HG03571 (cell line): ENCODE measurements around the gene COX6B1.
"Not testable (repeated sequence)": the region's sequence is repeated elsewhere in the genome, so short reads cannot be mapped to it uniquely, and the experiment has no call there.

ENCODE experiments used
- ATAC-seq: cut with Tn5 transposase; IDR thresholded peaks from one replicate; pipeline ENCODE4 v1.9.1; 2021; ENCODE audit not compliant: unreplicated experiment

COX6B1 gene

GRCh38 chr19:35648017-35648961 is at the start of gene COX6B1:
TSS of gene COX6B1 (plus strand) at chr19:35648323. CDS start at chr19:35651244, 2,921 bp downstream.
- peak; percentile 60 for ATAC-seq

DNA sequence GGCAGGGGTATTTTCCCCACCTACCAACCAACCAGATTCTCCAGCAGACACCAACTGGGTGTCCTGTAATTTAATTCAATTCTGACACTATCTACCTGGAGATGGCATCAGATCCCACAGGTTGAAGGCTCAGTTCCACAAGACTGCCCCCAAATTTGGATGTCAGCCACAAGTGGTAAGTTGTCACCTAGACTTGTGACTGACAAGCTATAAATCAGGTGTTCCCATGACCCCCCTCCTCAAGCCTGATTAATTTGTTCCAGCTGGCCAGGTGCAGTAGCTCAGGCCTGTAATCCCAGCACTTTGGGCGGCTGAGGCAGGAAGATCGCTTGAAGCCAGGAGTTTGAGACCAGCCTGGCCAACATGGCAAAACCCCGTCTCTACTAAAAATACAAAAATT is 46.2 kb upstream of the COX6B1 start:
- no peak for ATAC-seq

DNA sequence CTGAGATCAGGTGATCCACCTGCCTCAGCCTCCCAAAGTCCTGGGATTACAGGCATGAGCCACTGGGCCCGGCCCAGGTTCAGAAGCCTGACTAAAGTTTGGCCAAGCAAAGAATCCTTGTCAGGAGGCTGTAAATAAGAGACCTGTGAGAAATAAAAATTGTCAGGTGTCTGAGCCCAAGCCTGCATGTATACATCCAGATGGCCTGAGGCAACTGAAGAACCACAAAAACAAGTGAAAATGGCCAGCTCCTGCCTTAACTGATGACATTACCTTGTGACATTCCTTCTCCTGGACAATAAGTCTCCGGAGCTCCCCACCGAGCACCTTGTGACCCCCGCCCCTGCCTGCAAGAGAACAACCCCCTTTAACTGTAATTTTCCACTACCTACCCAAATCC is 43.7 kb upstream of the COX6B1 start:
- ATAC-seq, result not testable (repeated sequence)

DNA sequence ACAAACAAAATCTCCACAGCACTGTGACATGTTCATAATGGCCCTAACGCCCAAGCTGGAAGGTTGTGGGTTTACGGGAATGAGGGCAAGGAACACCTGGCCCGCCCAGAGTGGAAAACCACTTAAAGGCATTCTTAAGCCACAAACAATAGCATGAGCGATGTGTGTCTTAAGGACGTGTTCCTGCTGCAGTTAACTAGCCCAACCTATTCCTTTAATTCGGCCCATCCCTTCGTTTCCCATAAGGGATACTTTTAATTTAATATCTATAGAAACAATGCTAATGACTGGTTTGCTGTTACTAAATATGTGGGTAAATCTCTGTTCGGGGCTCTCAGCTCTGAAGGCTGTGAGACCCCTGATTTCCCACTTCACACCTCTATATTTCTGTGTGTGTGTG is 41.0 kb upstream of the COX6B1 start:
- ATAC-seq, result not testable (repeated sequence)

DNA sequence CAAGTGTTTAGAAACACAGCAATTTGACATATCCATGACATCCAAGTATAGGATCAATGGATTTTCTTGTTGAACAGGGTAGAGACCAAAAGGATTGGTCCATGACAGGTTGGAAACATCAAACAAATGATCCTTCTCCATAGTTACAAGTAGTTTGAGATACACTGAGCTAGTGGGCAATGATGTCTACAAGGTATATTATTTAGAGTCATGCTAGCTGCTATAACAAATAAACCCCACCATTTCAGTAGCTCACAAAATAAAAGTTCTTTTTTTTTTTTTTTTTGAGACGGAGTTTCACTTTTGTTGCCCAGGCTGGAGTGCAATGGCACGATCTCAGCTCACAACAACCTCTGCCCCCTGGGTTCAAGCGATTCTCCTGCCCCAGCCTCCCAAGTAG is 40.5 kb upstream of the COX6B1 start:
- no peak for ATAC-seq

- no peak for ATAC-seq
These were observed 39.9 kb upstream of the COX6B1 start for GRCh38 chr19:35608251-35608650.

GRCh38 chr19:35609851-35610353 is 38.2 kb upstream of the COX6B1 start:
- no peak for ATAC-seq

GRCh38 chr19:35612224-35612558 is 35.9 kb upstream of the COX6B1 start:
- ATAC-seq, result peak; percentile 2

GRCh38 chr19:35612559-35613321 is 35.4 kb upstream of the COX6B1 start, which contains the start of gene HAUS5:
TSS of gene HAUS5 (plus strand) at chr19:35612735. CDS start at chr19:35612795, 60 bp downstream.
- ATAC-seq, result peak; percentile 67

GRCh38 chr19:35613574-35613973 is 34.5 kb upstream of the COX6B1 start:
- no peak for ATAC-seq

DNA sequence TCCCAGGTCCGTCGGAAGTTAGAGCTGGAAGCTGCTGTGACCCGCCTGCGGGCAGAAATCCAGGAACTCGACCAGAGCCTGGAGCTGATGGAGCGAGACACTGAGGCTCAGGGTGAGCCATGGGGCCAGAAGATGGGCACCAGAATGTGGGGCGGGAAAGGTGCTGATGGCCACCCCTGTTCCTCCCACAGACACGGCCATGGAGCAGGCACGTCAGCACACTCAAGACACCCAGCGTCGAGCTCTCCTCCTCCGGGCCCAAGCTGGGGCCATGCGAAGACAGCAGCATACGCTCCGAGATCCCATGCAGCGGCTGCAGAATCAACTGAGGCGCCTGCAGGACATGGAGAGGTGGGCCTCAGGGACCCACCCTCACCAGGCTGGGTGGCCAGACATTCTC is 33.1 kb upstream of the COX6B1 start:
- ATAC-seq, result no peak

DNA sequence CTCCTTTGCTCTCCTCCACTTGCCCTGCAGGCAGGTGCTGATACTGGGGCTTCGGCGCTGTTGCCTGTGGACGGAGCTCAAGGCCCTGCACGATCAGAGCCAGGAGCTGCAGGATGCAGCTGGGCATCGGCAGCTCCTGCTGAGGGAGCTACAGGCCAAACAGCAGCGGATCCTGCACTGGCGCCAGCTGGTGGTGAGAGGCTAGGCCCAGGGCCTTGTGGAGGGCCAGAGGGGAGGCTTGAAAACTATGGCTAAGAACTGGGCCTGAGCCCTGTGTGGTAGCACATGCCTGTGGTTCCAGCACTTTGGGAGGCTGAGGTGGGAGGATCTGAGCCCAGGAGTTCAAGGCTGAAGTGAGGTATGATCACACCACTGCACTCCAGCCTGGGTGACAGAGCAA is 29.3 kb upstream of the COX6B1 start:
- ATAC-seq, result no peak

GRCh38 chr19:35619290-35619923 is 28.7 kb upstream of the COX6B1 start:
- ATAC-seq, result no peak

- no peak for ATAC-seq
These were observed 28.1 kb upstream of the COX6B1 start for GRCh38 chr19:35620001-35620400.

DNA sequence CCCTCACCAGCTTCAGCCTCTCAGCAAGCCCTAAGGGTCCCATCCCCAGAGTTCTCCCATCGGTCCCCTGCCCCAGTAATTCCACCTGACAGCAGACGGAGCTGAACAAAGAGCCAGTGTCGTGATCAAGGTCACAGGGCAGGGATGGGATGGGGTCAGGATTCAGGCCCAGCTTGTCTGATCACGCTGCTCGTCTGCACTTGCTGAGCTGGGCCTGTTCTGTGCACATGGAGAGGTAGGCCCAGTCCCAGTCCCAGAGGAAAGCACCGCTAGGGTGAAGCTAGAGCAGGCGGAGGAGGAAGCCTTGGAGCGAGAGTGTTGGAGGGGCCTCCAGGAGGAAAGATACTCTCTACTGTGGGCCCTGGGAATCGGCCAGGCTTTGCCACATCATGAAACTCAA is 26.4 kb upstream of the COX6B1 start:
- ATAC-seq, result no peak

GRCh38 chr19:35622750-35623149 is 25.4 kb upstream of the COX6B1 start:
- no peak for ATAC-seq

DNA sequence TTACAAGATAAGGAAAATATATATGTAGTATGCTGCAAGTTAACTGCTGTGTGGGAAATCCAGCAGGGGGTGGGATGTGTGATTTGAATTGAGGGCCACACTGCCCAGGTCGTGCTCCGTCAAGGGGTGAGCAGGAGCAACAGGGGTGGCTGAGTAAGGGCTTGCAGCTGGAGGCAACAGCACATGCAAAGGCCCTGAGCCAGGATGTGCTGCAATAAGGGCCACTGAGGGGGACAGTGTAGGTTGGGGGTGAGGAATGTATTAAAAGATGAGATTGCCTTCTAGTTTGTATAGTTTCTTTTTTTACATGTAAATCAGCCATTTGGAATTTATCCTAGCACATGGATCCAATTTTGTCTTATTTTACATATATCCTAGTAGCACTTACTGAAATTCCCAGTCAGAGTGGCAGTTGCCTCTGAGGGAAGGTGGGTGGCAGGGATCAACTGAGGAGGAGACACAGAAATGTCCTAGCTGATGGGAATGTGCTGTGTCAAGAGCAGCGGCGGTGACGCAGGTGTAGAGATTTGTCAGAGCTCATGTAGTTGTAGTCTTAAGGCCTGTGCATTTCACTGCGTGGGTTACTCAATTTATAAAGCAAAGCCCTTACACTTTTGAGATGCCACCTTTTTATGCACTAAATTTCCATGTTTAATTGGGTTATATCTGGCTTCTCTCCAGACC is 24.7 kb upstream of the COX6B1 start:
- no peak for ATAC-seq

DNA sequence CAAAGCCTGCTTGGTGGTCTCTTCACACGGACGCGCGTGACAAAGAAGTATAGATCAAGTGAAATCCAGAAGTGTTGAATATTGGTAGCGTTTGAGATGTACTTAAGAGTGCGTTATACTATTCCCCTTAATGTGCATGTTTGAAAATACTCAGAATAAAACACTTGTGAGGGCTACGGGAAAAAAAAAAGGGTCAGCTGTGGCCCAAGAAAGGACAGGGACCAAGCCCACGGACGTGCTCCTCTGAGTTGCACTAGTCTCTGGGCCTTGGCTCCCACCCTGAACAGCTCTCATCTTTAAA is 19.9 kb upstream of the COX6B1 start:
- ATAC-seq, result no peak

DNA sequence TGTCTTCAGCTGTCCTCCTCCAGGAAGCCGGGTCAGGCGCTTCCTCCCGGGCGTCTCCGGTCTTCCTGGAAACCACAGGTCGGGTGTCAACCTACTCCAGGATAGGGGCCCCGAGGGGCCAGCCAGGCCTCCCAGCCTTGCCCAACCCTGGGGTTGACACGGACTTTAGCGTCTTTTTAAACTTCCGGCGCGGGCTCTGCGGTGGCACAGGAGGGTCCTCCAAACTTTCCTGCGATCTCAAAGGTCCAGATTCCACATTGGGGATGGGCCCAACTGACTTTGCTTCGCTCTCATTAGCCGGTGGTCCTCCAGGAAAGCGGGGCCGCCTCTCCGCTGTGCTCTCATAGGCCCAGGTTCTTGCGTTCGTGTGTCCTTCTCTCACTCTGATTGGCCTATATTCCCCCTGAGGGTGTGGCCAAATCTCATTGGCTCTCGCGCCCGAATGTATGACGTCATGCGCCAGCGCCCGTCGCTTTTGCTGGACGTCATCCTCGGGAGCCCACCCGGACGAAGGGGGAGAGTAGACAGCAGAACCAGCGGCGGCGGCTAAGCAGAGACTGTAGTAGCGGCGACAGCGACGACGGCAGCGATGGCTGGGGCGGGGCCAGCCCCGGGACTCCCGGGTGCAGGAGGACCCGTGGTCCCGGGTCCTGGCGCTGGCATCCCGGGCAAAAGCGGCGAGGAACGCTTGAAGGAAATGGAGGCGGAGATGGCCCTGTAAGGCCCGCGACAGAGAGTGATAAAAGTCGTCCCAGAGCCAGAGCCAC is 19.4 kb upstream of the COX6B1 start, which contains the start of gene RBM42:
Gene RBM42 (plus strand): TSS at position 472 of the 767 bp plus-strand sequence. CDS start 118 bp downstream, at position 590.
- peak; percentile 81 for ATAC-seq

- ATAC-seq, result peak; percentile 6
These were observed 18.8 kb upstream of the COX6B1 start for GRCh38 chr19:35629332-35629633.
